Stimulated activated CD4-positive, alpha-beta T cell treated with anti-CD3 and anti-CD28 coated beads, Interleukin-2, amount 100 ng/mL, for 24 hours (primary cell): Measurements from ENCODE around the gene NOD2.

Experiments
- DNase-seq, 2 donors: peaks; one replicate each; pipeline ENCODE4 v3.0.0-alpha.2; 2020

NOD2 gene

GRCh38 chr16:50695017-50696000, 1.9 kb downstream of the NOD2 start:
- DNase-seq: no peak

DNA sequence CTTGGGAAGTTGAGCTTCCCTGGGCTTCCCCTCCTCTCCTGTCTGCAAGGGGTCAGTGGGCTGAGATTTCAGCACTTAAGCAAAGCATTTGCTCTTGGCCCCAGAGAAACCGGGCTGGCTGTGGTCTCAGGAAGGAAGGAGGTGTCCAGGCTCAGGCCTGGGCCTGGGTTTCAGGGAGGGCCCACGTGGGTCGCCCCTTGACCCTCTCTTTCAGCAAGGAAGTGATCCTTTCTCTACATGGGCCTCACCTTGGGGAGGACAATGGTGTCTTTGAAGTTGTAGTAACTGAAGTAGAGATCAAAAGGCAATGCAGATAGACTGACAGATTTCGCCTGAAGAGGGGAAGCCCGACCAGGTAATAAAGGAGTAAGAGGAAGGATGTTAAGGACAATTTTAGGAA, 2.7 kb downstream of the NOD2 start:
- no peak for DNase-seq

GRCh38 chr16:50696575-50697420, 3.4 kb downstream of the NOD2 start:
- DNase-seq: peak; percentile 56 to 66

GRCh38 chr16:50697421-50697715, 4.0 kb downstream of the NOD2 start:
- no peak for DNase-seq

GRCh38 chr16:50697881-50698767, 4.7 kb downstream of the NOD2 start:
- DNase-seq: peak; percentile 71 to 72

- DNase-seq: peak; percentile 72 to 74
Observed at GRCh38 chr16:50699326-50700159, 6.1 kb downstream of the NOD2 start.

GRCh38 chr16:50702725-50703124, 9.3 kb downstream of the NOD2 start:
- no peak for DNase-seq

GRCh38 chr16:50704245-50704644, 10.8 kb downstream of the NOD2 start:
- DNase-seq: no peak

DNA sequence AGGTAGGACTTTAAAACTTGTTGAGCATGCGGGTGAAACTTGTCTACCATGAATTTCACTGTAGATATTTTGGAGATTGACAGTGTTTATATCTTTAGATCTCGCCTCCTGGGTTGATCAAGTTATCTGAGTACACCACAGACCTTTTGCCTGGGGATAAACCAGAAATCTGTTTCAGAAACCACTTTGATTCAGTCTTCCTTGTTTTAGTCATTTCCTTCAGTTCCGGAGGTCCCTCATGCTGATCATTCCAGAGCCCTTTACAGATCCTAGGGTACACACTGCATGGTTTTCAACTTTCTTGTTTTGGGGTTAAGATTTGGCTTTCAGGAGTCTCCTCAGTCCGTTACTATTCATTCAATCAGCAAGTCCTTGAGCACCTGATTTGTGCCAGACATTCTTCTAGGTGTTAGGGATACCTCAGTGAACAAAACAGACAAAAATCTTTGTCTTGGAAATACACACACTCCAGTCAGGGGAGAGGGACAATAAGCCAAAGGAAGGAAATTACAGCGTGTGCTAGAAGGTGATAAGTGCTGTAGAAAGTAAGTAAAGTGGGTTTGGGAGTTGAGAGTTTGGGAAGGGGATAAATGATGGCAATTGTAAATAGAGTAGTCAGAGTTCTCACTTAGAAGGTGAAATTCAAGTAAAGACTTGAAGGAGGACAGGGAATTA, 12.2 kb downstream of the NOD2 start:
- DNase-seq: no peak

- no peak for DNase-seq
Observed at GRCh38 chr16:50706250-50706649, 12.8 kb downstream of the NOD2 start.

DNA sequence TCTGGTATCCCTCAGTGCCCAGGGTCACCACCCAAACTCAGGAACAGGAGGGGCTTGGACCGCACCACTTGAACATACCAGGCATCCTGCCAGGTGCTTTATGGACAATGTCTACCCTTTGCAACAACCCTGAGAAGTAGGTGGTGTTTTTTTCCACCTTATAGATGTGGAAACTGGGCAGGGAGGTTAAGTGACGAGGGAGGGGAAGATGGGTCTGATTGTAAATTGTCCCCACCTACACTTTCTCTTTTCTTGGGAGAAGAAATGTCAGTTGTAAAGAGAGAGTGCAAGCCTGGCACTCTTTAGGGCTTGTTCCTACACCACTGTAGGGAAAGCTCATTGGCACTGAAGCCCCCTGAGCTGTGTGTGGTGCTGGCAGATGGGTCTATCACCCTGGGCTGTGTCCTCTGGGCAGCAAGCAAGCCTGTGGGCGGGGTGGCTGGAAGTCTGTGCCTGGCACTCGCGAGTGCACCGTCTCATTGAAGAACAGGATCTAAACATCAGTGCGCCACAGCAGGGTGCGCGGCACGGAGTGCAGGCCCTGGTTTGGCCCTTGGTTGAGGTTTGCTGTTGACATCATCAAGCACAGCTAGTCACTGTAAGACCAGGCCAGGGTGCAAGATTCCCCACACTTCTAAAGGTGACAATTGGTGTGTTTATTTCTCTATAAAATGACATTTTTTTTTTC, 15.1 kb downstream of the NOD2 start:
- DNase-seq: peak in 1 of 2 donors; percentile 60

DNA sequence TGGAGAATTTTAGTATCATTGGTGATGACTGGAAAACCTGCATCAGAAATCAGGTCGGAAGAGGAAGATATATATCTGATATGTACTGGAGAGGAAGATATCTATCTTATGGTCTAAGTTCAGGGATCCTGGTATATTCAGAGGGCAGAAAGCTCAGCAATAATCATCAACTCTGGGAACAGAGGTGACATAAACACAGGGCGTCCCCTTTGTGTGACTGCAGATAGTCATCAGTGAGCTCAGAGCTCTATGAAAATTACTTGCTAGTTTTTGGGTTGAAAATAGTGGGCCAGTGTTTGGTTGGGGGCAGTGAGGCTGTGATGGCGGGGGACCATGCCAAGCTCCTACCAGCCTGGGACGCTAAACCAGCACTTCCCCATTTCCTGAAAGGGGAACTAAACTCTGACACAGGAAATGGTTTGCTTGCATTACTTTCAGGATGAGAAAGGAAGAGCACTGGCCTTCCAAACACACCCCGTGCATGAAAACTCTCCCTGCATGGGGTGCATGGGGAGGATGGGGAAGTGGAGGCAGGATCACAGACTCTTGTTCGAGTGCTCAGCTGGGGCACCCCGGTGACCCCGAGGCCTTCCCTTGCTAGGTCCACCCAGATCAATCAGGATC, 15.8 kb downstream of the NOD2 start:
- DNase-seq: no peak

GRCh38 chr16:50709980-50710379, 16.6 kb downstream of the NOD2 start:
- no peak for DNase-seq

DNA sequence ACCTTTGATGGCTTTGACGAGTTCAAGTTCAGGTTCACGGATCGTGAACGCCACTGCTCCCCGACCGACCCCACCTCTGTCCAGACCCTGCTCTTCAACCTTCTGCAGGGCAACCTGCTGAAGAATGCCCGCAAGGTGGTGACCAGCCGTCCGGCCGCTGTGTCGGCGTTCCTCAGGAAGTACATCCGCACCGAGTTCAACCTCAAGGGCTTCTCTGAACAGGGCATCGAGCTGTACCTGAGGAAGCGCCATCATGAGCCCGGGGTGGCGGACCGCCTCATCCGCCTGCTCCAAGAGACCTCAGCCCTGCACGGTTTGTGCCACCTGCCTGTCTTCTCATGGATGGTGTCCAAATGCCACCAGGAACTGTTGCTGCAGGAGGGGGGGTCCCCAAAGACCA, 17.6 kb downstream of the NOD2 start:
- no peak for DNase-seq

DNA sequence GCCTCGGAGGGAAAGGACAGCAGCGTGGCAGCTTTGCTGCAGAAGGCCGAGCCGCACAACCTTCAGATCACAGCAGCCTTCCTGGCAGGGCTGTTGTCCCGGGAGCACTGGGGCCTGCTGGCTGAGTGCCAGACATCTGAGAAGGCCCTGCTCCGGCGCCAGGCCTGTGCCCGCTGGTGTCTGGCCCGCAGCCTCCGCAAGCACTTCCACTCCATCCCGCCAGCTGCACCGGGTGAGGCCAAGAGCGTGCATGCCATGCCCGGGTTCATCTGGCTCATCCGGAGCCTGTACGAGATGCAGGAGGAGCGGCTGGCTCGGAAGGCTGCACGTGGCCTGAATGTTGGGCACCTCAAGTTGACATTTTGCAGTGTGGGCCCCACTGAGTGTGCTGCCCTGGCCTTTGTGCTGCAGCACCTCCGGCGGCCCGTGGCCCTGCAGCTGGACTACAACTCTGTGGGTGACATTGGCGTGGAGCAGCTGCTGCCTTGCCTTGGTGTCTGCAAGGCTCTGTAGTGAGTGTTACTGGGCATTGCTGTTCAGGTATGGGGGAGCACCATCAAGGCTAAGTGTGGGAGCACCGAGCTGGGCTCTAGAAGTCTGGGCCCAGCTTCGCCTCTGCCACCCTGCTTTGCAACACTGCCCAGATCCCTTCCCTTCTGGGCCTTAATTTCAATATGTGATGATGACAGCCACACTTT, 18.6 kb downstream of the NOD2 start:
- no peak for DNase-seq

- DNase-seq: no peak
Observed at GRCh38 chr16:50712560-50712898, 19.1 kb downstream of the NOD2 start.

- DNase-seq: no peak
Observed at GRCh38 chr16:50712956-50713355, 19.6 kb downstream of the NOD2 start.

DNA sequence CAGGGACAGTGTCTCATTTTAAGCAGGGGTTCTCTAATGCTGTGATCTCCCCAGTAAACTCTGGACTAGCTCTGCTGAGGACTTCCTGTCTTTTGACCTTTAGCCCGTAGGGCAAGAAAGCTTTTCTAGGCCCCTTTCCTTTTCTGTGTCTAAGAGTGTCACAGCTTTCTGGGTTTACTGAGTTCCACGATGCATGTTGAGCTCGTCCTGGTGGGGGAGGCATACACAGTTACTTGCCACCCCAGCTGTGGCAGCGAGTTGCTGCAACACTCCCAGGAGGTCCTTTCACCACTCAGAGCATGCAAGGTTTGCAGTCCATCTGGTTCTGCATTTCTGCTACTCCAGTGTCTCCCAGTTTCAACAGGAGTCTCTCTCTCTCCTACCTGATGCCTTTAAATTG, 23.7 kb downstream of the NOD2 start:
- DNase-seq: no peak

DNA sequence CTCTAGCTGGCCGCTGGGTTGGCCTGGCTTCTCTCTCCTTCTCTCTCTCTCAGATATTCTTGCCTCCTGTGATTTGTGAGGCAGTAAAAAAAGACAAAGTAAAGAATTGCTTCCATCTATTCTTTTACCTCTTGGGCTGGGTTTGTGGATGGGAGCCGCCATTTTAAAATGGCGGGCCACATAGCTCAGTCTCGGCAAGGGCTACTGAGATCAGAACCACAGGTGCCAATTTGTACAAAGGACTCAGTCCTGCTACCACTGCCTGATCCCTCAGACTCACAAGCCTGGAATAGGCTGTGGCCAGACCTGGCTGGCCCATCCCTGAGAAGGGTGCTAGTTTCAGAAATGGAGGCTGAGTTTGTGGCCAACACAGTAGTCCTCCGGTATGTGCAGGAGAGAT, 24.1 kb downstream of the NOD2 start:
- DNase-seq: no peak
